GM21576 (cell line): ENCODE results near the gene ARHGAP15.

Experiments
- ATAC-seq: cut with Tn5 transposase; IDR thresholded peaks from one replicate; pipeline ENCODE4 v1.9.1; 2021; ENCODE audit warnings: mild to moderate bottlenecking, moderate library complexity; ENCODE audit not compliant: unreplicated experiment

Gene ARHGAP15

DNA sequence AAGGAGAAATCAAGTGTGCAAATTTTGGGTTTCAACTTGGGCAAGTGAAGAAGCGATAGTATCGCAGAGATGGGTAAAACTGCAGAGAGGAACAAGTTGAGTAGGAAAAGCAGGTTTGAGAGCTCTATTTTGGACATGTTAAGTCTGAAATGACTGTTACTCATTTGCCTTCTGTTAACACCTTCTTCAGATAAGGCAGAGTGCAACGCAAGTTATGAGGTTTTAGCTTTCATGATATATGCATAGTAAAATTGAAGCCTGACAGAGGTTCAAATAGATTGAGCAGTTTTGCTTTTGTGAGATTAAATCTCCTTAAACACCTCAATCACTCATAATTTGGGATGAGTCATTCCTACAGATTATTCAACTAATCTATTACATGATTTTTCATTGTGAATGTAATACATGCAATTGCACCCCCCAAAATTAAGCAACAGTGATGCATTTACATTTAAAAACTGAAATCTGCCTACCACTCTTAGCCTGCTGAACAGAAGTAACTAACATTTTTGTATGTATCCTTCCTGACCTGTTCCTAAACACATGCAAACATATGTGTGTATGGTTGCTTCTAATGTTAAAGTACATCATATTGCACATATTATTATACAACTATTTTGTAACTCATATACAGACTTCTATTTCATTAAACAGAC, 575.4 kb downstream of the ARHGAP15 start:
- ATAC-seq = peak; percentile 81

DNA sequence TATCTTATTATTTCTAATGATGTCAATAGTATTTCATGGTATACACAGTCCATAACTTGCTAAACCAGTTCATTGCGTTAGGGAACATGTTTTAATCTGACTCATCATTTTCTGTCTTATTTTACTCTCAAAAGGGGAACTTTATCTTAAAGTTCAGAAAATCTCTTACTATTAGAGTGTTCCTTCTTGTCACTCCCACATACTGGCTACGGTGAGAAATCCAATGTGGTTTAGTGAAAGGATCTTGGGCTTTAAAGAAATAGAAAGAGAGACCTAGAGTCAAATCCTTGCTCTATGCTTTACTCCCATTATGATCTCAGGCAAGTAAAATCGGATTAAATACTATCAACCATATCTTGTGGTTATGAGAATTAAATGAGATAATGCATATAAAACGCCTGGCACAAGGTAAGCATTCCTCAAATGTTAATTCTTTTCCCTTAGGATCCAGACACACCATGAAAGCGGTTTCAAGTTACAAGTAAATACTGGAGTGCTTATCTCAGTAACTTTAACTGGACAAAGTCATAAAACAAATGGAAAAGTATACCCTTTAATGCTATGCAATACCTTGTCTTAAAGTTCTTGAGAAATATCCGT, 576.0 kb downstream of the ARHGAP15 start:
- no peak for ATAC-seq

DNA sequence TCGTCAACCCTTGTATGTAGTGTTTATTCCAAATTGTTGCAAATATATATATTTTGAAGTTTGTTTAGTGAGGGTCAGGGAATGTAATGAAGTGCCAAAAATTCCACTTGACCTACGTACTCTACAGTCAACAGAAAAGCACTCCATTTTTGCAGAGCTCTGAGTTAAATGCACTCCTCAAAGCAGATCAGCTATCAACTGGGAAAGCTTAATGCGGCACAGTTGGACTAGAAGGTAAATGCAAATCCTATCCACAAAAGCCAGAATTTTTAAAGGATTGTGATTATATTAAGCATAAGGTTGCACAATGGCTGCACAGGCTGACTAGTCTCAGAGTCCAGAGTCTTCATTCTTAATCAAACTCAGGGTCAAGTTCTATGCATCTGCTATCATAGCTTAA, 577.1 kb downstream of the ARHGAP15 start:
- no peak for ATAC-seq

DNA sequence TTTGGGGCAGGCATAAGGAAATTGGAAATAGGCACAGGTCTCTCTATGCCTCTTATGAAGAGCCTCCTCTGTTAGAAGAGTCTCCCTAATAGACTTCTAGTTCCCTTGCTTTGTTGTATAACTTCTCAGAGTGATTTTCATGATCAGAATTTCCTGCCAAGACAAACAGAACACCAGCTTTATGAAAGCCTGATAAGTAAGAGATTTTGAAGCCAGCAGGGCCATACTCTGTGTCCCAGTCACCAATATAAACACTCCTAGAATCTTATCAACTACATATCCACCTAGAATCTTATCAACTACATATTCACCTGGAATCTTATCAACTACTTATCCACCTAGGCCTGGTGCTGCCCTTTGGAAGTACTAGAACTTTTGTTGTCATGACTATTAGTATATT, 579.5 kb downstream of the ARHGAP15 start:
- ATAC-seq = no peak

DNA sequence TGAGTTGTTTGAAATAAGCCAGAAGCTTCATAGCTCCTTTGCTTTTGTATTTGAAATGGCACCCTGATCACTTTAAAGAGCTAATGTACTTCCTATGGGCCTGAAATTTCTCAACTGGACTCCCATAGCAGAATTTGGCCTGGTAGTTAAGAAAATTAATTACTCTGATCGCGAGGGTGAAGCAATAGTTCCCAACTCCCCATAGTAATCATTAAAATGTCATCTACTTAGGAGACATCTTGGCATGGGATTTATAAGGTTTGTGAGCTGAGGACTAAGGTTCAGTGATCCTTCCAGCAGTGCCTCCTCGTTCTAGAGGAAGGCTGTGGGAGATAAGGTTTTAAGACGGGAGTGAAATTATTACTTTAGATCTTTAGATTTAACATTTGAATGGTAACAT, 581.0 kb downstream of the ARHGAP15 start:
- no peak for ATAC-seq

DNA sequence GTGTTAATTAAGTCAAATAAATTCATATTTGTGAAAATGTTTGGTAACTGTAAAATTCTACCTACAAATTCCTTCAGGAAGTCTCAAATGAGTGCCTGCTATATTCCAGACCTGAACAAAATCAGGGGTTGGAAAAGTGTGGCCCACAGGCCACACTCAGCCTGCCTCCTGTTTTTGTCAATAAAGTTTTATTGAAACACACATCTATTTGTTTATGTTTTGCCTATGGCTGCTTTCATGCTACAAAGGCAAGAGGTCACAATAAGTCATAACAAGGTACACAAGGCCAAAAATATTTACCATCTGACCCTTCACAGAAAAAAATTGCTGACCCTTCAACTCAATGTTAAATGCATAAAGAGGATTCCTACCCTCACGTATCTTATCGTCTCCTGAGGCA, 581.7 kb downstream of the ARHGAP15 start:
- no peak for ATAC-seq

DNA sequence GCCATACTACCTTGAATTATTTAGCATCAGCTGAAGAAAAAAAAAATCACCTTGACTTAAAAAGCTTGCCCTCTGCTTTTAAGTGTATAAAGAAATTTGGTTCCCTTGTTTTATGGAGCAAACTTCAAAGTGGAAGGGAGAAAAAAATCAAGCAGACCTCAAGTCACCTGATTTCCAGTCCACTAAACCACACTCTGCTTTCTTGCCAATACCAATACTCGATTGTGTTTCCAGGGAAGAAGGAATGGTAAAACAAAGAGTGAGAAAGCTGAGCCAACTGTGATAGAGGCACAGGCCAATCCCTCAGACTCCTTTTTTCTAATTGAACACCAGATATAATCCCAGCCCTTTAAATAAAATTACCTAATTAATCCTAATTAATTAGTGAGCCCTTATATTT, 587.3 kb downstream of the ARHGAP15 start:
- ATAC-seq = no peak

DNA sequence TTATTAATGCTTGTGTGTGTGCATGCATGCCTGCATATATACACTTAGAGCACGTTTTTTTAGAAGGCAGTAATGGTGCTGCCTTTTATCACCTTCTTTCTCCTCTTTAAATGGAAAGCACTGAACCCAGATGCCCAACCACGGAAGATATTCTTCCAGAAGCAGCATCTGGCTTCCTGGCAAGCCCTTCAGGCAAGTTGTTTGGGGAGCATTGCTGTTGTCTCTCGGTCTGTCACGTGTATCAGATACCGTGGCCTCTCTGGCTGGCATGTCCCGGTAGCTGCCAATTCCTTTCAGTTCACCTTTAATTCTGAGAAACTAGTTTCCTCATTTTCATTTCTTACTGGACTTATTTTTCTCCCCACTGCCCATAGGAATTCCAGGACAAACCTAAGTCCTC, 587.8 kb downstream of the ARHGAP15 start:
- ATAC-seq = no peak

DNA sequence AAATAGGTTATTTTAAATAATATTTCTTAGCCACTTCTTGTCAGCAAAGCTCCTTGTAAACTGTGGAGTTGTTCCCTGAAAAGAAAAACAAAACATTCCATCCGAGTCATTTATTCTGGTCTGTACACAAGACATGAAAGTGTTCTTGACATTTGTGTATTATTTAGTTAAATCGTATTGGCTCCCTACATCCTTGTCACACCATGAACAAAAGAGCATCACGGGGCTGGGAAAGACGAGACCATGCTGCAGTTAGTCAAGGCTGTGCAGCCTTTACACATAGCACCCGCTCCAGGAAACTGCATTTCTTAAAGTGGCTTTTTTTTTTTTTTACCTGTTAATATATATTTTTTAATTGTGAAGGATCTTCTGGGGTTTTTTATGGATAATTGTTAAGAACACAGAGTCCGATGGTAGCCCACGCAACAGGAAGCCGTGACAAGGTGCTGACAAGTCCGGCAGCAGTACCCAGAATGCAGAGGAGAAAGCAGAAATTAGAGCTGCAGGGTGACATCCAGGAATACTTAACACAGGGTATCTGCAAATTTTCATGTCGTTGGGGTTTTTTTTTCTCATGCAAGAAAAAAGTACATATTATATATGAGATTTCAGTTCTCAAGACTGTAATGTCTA, 588.4 kb downstream of the ARHGAP15 start:
- ATAC-seq = no peak

DNA sequence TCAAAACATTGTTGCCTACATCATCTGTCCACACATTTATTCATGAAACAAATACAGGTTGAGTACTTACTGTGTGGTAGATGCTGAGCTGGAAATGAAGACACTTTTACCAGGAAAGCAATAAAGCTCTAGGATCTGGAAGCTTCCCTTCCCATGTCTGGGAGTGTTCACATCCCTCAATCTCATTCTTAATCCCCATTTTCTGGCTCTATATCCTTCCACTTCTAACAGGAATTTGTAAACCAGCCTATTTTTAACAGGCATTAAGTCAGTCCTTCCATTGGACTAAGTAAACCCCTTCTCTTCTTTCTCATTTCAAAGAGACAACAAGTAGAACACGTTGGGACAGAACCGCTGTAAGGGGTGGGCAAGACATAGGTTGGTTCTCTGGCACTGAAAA, 589.5 kb downstream of the ARHGAP15 start:
- ATAC-seq = no peak

DNA sequence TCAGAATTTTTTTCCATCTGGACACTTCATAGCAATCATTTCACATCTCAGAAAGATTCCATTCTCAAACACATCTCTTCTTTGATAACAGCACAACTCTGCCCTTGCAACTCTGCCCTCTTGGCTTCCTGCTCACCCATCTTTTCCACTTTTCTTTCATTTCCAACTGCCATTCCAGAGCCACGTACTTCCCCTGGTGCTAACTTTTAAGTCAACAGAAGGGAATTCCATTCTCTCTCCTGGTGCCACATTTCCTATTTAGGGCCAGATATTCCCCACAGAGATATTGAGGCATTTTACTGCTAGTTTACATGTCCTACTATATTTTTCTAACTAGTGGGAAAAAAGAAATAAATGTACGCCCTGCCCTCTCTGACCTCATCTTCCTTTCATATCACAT, 590.2 kb downstream of the ARHGAP15 start:
- ATAC-seq = no peak

DNA sequence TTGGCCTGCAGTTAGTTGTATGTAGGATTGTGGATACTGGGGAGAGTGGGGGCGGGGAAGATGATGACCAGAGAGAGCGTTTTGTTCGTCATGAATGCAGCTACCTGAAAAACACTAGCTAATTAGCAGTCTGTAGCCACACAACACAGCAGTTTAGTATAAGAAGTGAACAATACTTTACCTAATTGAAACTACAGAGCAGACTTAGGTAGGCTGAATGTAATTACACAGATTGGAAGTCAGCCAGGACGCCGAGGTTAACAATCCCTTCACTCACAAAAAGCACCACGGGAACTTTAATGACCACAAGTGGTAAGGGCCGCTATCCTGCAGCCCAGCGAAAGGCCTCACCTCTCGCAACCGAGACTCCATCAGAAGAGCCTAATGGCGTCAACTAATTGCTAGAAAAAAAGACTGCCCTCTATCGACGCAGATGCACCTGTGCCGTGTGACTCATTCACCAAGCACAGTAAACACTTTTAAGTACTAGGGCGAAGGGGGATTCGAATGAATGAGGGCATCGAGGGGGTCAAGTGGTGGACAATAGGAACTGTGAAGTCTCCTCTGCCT, 591.0 kb downstream of the ARHGAP15 start:
- no peak for ATAC-seq

DNA sequence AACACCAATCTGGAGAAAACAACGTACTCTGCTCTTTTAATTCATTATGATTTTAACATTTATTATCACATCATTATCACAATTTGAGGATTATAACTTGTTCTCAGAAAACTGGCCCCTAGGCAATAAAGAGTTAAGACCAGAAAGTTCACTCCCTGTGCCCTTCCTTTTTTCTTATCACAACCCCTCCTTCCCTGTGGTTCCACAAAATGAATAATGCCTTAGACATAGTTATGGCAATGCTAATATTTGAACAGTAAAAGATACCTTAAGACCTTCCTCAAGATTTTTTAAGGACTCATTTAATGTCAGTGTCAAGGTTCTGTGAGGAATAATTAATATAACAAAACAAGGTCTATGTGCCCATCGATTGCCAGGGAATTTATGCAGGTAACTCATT, 596.2 kb downstream of the ARHGAP15 start:
- ATAC-seq = no peak

DNA sequence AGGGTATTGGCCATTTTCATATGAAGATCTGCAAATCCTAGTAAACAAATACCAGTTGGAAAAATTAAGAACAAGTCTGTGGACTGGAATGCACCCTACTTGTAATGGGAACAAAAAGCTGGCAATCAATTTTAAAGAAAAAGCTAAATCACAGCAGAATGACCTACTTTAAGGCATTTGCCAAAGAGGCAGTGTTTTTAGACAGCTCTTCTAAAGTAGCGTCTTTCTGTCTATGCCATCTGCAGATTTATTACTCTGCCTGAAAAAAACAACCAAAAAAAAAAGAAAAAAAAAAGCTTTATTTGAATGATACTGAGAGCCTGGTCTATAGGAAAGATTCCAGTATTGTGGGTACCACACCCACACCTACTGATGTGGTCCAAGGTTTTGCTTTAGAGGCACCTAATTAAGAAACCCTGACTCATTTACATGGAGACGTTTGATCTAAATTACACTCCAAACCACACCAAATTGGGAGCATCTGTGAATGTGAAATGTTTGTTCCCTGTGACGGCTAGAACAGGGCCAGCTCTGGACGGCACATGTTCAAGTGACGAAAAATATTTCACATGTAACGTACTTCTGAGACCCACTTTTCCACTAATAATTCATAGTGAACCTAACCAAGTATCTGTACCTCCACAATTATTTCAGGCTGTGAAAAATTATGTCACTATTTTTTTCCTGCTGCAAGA, 597.1 kb downstream of the ARHGAP15 start:
- no peak for ATAC-seq

DNA sequence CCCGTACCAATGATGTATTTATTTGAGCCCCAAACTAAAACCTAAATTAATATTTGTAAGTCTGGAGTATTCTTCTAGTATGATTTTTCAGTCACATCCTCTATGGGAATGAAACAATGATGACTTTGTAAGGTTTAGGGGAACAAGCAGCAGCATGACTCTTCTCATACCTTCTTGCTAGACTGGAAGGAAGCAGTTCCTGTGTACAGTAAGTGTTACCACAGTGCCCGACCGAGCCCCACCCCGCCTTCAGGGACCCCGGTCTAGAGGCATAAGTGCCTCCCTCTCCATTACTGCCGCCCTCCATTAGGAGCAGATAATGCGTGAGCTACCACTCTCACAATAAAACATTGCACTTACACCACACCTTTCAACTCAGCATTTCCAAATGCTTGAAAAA, 599.3 kb downstream of the ARHGAP15 start:
- ATAC-seq = no peak

DNA sequence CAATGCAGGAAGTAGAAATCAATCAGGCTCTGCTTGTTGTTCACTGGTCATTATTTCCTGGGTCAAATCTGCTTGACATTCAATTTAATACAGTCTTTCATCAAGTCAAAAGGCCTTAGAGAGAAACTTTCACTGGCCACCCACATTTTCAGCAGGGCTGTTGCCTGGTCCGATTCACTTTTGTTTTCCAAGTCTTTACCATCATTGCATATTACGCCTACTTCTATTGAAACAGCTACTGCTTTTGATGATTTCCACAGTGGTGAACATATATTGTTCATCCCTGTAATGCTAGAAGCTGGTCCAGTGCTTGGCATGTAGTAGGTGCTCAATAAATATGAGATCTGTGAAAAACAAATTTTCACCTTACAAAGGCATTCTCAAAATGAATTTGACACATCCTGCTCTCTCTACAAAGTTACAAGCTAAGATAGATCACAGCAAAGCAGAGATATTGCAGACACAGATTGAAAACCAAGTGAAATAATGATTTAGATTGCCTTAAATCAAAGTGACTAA, 600.1 kb downstream of the ARHGAP15 start:
- ATAC-seq = no peak

DNA sequence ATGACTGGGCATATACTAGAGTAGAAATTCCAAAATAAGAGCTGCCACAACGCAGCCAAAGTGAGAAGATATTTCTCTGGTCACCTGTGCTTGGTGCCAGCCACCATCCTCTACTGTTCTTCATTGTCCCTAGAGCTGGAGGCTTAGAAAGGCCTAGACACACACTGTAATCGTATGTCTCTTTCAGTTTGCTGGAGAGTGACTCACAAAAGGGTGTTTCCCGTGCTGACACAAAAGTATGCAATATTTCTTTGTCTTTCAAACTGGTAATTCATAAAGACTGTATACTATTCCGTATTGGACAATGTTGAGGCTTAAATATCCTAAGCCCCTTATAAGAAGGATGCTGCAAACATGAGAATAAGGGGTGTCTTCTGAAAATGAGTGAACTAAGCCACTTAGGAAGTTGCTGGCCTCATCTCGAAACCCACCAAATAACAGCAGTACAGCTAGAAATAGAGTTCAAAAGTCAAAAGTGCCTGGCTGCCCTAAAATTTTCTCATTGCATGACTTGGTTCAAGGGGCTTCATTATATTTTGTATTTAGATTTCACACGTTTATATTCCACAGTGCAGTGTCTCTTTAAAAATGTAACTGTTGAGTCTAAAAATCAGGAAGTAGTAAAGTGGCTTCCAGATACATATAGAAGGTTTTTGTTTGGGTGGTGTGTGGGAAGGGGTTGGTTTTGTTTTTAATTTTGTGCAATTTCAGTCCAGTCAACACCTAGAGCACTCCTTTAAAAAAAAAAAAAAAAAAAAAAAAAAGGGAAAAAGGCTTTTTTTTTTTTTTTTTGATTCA, 601.1 kb downstream of the ARHGAP15 start:
- ATAC-seq = peak; percentile 79

DNA sequence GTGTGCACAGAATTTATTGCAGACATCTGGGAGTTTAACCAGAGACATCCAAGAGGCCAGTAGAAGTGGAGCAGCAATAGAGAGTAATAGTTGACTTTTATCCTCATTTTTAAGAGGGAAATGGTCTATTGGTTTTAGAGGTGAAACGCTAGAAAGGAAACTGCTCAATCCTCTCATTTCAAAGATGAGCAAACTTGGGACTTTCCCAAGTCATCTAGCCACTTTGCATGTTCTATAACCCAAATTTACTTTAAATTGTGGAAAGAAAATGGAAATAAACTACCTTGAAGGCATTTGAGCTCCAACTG, 601.7 kb downstream of the ARHGAP15 start:
- ATAC-seq = peak; percentile 43

DNA sequence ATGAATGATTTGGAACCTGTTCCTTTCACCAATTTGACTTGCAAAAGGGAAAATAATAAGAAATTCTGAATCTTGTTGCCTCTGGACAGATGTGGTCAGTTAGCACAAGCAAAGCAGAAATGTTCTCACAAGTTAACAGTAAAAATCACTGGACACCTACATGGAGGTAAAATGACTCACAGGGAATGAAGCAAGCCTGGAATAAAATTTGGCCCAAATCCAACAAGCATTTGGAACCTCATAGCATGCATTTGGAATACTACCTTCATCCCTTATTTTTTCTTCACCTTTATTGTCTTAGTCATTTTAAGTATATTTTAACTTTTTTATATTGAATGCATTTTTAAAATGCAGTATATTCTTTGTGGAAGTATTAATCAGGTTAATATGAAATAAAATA, 602.9 kb downstream of the ARHGAP15 start:
- ATAC-seq = no peak

DNA sequence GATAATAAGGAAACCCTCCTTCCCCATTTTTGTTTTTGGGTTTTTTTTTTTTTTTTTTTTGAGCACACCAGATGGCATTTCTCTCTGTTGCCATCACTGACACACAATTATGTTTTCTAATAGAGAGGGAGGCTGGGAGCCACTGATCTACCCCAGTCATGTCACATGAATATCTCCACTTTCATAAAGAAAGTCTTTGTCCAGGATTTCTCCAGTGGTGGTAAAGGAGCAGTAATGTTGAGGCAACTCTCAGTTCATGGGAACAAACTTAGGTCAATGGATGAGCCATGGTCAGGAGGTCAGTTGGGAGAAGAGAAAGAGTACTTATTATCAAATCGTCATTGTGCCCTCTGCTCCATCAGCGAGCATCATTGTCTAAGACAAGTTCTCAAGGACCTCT, 603.7 kb downstream of the ARHGAP15 start:
- ATAC-seq = no peak

DNA sequence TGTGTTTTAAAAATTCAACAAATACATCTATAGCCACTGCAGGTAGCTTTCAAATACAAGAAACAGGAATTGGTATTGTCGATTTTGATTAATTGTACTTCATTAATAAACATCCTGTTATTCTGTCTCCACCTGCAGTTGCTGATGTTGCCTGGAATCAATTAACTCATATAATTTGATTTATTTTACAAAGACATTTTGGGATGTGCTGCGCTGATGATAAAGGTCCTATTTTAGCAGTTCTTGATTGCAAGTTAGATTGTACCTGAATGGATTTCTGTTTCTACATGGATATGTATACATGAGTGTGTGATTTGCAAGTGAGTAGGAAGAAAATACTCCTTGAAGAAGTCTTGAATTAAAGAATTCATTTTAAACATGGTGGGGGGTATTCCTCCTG, 605.3 kb downstream of the ARHGAP15 start:
- ATAC-seq = no peak
